Eye (tissue), 1 donor: ENCODE data around the gene PI4K2A.
A peak's percentile ranks its signal among the peaks of the same experiment; 100 is the strongest.

Experiments used
- DNase-seq: peaks from one replicate; pipeline ENCODE4 v3.0.0-alpha.2; 2015

Gene PI4K2A

DNA sequence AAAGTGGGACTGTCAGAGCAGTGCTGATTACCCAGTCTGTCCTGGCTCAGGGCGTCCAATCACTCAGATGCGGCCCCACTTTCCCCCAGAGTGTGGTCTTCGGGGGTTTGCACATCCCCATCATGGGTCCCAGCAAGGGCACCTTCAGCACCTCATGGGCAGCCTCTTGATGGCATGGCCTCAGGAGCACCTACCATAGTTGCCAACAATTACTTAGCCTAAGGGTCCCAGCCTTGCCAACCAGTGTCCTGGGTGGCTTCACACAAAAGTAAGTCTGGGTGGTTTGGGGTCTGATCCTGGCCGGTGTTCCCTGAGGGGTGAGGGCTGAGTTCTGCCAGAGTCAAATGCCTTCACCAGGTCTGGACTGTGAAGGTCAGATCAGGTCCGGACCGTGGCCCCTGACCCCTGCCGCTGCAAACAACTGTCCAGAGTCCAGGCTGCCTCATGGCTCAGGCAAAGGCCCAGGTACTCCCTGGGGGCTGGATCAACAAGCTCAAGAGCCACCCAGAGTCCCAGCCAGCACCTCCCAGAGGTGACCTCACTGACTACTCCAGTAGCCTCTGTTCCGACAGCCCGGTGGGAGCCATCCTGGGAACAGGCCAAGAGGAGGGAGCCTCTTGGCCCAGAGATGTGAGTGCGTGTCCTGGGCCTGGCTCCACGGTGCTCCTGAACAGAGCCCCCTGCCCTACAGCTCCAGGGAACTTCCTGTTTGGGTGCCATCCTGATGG lies 66.8 kb downstream of the PI4K2A start:
- DNase-seq: no peak

DNA sequence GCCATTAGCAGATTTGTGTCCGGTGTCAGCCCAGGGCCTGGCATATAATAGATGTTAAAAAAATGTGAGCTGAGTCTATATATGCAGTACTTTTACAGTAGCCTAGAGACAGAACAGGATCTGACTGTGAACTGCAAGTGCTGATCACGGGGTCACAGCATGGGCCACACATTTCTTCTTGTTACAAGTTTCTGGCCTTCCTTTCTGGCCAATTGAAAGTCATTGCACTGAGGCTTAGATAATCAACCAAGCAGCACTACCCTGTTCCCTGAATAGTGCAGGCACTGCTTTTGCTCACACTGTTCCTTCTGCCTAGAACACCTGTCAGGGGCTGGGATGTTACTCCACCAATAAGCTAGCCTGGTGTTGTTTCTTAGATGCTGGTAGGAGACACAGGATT lies 67.7 kb downstream of the PI4K2A start:
- no peak for DNase-seq

DNA sequence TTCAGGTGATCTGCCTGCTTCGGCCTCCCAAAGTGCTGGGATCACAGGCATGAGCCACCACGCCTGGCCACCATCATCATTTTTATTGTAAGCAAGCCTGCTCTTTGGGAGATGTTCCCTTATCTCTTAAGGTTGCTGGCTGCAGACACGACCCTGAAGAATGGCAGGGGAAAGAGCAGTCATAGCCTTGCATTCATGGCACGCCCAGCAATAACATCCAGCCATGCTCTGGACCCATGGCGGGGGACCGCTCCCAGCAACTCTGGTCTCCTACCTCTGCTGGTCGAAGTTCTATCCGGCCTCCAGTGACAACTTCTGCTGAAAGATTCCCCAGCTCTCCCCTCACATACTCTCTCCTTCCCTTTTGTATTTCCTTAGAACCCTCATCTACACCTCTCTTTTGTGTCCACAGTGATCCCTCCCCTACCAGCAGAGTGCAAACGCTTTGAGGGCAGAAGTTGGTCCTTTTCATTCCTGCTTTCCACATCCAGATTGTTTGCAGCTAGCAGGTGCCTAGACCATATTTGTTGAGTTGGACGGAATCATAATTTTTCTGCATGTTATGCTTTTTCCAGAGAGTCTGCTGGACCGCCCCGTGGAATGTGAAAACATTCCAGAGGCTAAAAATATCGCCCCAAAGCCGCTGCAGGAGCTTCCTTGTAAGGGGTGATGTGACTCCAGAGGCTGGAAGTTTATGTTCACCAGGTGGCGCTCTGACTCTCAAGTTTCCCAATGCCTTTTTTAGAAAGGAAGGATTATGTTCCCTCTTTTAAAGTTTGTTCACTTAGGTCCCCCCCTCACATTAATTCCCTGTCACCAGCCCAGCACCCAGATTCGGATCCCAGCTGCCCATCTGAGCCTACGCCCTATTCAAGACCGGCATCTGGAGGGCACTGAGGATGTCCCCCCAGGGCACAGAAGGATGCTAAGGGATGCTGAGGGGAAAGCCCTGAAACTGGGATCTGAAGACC lies 68.8 kb downstream of the PI4K2A start:
- peak; percentile 88 for DNase-seq

DNA sequence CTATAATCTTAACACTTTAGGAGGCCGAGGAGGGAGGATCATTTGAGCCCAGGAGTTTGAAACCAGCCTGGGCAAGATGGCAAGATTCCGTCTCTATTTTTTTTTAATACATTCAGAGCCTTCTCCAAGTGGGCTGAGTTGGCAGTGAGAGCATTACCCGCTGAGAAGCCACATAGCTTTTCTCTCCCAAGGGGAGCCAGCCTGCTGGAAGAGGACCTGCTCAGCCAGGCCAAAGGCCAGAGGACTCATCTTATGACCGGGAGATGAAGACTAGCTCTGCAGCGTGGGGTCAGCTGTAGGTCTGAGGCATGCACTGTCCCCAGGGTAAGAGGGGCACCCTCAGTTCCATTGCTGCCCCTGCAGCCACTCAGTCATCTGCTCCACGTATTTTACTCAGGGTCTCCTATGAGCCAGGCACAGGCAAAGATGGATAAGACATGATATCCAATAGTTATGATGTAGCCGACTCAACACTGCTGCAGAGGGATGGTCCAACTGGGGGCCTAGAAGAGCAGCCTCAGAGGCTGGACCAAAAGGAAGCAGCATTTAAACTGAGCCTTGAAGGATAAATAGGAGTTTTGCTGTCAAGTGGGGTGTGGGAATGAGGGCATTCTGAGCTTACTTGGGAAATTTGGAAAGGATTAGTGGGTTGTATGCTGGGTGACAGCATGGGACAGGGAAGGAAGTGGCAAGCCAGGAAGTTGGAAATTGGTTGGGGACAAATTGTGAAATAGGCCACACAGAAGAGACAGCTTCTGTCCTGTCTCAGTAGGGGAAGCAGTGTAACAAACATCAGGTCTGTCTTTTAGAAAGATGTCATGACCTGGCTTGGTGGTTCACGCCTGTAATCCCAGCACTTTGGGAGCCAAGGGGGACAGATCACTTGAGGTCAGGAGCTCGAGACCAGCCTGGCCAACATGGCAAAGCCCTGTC lies 71.4 kb downstream of the PI4K2A start:
- DNase-seq: no peak

DNA sequence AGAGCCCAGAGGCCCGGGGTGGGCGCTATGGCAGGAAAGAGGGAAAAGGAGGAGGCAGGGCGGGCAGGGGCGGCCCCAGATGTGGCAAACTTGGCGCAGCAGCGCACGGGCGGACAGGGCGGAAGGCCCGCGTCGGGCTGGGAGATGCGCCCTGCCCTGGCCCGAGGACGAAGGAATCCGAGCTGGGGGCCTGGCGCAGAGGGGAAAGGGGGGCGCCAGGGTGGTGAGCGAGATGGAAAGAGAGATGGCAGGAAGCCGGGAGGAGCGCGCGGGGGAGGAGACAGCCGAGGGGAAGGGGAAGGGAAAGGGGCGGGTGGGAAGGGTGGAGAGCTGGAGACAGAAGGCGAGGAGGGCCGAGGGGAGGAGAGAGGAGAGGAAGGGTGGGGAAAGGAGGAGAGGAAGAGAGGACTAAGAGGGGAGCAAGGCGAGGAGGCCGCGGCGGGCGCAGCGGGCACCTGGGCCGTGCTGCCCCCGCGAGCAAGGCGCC lies 72.9 kb downstream of the PI4K2A start, which contains the start of gene MARVELD1:
Gene MARVELD1, plus strand, starts transcription at position 392 of the 487 bp plus-strand sequence. CDS start 147 bp downstream, outside the sequence.
- DNase-seq: peak; percentile 94

DNA sequence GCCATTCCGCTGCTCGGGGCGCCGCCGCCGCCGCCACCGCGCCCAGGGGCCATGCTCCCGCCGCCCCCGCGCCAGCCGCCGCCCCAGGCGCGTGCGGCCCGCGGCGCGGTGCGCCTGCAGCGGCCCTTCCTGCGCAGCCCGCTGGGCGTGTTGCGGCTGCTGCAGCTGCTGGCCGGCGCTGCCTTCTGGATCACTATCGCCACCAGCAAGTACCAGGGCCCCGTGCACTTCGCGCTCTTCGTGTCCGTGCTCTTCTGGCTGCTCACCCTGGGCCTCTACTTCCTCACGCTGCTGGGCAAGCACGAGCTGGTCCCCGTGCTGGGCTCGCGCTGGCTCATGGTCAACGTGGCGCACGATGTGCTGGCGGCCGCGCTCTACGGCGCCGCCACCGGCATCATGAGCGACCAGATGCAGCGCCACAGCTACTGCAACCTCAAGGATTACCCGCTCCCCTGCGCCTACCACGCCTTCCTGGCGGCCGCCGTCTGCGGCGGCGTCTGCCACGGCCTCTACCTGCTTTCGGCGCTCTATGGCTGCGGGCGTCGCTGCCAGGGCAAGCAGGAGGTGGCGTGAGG lies 73.4 kb downstream of the PI4K2A start:
- peak; percentile 92 for DNase-seq

DNA sequence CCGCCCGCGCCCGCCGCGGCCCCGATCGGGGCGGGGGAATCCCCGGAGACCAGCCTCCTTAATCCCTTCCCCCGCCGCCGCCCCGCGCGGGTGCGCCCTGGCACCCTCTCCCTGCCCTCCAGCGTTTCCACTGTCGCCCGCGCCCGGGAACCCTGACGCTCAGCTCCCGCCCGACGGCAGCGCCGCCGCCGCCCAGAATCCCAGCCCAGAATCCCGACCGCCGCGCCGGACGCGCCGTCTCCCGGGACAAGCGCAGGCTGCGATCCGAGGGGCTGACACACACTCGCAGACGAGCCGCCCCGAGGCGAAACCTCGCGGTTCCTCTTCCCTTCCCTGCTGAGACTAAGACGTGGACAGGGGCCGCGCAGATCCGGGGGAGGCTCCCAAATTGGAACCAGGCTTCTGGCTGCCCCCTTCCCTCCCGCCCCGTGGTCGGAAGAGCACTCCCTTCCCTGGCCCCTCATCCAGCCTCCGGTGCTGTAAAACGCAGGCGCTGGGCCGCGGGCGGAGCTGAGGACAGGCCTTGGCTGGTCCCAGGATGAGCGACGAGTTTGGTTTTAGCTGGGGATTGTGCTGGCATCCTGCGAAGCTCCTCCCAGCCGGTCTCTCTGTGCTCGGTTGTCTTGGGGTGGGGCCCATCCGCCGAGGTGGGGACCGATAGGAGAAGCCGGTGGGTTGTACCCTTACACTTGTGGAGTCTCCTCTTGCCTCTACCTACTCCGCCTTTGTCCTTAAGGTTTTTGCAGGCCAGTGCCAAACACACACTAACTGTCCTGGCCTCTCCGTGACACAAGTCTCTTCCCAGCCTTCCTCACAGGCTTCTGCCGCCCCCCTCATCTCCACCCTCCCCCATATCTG lies 74.2 kb downstream of the PI4K2A start:
- DNase-seq: peak; percentile 90

DNA sequence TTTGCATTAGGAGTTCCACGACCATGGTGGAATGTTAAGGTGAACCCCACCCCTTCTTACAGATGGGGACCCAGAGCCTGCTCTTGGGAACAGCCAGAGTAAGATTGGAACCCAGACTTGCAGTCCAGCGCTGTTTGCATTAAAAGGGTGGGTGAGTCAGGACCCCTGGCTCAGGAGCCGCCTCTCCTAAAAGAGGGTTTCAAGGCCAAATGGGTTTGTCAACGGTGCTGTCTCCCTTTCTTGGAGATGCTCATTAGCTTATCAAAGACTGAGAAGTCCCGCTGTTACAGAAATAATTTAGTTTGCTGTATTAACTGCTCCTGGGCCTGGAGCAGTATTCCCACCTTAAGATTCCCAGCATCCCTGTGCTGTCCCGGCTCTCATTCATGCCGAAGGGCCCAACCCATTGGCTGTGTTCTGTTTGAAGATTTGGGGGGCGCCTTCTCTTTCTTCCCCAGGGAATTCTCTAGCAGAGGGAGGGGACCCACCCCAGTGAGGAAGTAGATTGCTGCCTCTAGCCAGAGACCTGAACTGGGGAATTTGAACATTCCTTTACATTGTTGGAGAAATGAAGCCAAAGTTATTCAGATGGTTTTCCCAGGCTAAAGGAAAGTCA lies 74.9 kb downstream of the PI4K2A start:
- no peak for DNase-seq

DNA sequence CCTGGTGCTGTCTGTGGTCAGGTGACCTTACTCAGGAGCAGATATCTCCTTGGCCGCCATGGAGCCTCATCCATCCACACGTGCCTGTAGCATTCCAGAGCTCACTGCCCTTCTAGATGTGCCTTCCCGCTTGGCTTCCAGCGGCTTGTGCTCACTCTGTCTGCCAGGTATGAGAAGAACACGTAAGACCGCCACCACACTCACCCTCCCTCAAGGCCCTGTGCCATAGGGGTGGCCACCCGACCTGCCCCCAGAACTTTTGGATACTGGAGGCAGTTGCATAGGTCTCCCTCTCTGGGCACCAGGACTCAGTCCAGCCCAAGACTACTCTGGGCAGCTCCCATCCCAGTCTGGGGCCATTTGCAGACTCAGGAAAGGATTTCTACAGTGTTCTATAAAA lies 77.2 kb downstream of the PI4K2A start:
- no peak for DNase-seq

DNA sequence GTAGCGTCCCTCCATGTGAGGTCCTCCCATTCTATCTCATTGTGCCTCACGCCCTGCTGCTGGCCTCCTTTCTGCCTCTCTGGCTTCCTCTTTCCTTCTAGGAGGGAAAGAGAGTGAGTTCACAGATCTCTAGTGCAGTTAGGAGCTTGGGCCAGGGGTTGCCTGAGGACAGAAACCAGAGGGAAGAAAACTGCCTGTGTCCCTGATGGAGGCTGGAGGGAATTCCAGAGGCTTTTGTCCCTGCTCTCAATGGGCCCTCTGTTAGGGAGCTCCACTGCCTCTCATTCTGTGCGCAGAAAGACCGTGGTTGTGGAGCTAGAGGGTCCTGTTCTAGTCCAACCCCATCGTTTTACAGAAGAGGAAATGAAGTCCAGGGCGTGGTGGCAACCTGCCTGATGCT lies 77.7 kb downstream of the PI4K2A start:
- DNase-seq: no peak

DNA sequence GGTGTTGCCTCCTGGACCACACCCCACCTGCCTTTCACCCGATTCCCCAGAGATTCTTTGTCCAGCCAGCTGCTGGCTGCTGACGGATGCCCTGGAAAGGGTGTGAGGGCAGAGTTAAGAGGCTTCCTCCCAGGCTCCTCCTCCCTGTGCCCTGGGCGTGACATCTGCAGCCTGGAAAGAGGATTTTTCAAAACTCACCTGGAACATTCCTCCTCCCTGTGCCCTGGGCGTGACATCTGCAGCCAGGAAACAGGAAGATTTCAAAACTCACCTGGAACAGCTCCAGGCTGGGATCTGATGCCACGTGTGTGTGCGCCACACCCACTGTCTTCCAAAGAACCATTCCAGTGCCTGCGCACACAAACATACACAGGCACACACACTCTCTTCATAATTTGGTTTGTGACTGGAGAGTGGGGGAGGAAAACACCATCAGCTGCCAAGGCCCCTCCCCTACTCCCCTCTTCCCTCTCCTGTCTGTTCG lies 78.2 kb downstream of the PI4K2A start:
- peak; percentile 41 for DNase-seq

DNA sequence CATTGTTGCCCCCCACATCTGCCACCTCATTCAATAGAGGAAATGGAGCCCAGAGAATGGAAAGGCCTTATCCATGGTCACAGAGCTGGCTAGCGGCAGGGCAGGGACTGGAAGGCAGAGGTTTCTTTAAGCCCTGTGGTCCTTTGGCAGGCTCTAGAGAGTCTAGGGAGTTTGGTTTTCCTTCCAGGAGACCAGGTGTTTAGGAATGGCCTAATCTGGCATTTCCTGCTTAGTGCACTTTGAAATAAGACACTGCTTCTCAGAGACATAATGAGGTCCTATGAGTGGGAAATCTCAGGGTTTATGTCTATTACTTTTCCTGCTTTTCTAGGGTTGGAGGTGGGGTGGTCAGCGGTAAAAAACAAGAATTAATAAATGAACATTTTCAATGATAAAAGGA lies 79.1 kb downstream of the PI4K2A start:
- DNase-seq: no peak

DNA sequence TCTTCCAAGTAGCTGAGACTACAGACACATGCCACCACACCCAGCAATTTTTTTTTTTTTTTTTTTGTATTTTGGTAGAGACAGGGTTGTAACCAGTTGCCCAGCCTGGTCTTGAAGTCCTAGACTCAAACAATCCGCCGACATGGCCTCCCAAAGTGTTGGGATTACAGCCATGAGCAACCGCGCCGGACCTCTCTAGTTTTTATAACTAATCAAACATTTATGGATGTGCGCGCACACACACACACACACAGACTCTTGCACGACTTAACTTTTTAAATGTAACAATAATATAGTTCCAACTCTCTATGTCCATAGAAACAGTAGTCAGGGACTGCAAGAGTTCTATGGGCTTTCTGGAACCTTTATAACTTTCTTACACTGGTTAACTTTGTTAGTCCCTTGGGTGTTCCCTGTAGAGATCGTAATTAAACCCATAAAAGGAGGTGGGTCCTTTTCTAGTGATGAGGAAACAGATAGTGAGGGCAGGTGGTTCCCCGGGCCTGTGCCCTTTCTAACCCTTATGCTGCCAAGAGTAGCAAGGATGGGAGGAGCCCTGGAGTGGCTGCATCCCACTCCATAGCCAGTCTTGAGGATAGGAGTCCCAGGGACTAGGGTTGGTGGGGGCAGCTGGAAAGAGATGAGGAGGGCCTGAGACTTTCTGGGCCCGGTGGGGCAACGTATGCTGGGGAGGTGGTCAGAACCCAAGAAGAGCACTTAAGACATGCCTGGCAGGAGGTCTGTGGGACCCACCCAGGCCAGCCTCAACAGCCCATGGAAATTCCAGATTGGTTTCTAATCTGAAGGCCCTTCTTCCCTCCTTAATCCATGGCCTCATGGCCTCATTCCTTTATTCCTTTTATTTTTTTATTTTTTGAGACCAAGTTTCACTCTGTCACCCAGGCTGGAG lies 81.7 kb downstream of the PI4K2A start:
- DNase-seq: no peak

DNA sequence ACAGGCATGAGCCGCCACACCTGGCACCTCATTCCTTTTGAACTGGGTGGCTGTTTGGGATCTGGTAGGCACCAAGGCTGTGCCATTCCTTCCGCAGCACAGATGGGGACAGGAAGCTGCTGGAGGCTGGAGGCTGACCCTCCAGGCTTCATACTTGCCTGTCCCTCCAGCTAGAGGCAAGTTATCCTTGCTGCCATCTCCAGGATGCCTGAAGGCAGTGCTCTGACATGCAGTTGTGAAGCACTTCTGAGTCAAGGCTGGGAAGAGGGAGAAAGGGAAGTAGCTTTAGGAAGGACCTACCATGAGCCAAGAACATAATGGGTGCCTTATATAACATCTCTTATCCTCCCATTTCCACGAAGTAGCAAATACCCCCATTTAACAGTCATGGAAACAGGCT lies 82.5 kb downstream of the PI4K2A start:
- no peak for DNase-seq

DNA sequence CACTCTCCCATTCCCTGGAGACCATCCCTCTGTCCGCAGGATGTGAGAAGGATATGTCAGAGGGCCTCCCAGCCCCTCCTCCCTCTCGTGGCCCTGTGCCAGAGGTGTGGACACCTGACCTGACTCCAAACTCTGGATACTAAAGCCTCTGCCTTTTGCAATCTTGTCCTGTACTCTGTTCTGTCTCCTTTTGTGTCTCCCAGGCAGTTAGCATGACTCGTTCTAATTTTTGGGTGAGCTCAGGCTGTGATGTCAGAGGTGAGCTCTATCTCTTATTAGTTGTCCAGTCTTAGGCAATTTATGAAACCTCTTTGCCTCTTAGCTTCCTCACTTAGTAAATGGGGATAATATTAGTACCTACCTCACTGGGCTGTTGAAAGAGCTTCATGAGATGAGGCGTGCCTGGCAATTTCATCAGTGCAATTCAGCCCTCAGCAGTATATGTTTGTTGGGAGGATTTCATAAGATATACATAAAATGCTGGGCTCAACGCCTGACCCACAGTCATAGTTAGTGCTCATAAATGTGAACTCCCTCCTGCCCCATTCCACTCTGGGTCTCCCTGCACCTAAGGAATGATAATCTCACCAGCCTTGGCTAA lies 84.0 kb downstream of the PI4K2A start:
- DNase-seq: no peak
